WTC11 (cell line): ENCODE data around the gene IRF2BP1. TPM values are rescaled to one million over a fixed set of nuclear protein-coding genes. Genes with fewer than 3 reads are reported as not detected.

ENCODE experiments used
- ATAC-seq: fragments of 200-7000 bp; cut with Tn5 transposase; 2 replicates; pipeline ENCODE4 v1.10.0; 2021; ENCODE audit warnings: mild to moderate bottlenecking, moderate library complexity
- CTCF ChIA-PET: fragments of 300-600 bp; sonication (Branson Sonifier 250); formaldehyde crosslinking; loops from one replicate; lab custom pipeline; 2021; ENCODE audit warnings: antibody characterized with exemption; lab: Charles Lee
- POLR2A ChIA-PET: fragments of 350-600 bp; sonication (Branson Sonifier 250); formaldehyde crosslinking; loops from one replicate; lab custom pipeline; 2021; ENCODE audit warnings: antibody characterized with exemption; lab: Charles Lee
- DNase-seq: peaks from one replicate; pipeline ENCODE4 v3.0.0; 2021; ENCODE audit warnings: low spot score
- H3K27ac Mint-ChIP-seq: 2 replicates; pipeline ENCODE4 v1.8.0; 2021; ENCODE audit warnings: mixed read lengths
- H3K27me3 Mint-ChIP-seq: 2 replicates; pipeline ENCODE4 v1.8.0; 2021; ENCODE audit warnings: low read depth, mild to moderate bottlenecking, moderate library complexity, mixed read lengths
- H3K36me3 Mint-ChIP-seq: 2 replicates; pipeline ENCODE4 v1.8.0; 2021; ENCODE audit warnings: mixed read lengths
- H3K4me1 Mint-ChIP-seq: 2 replicates; pipeline ENCODE4 v1.8.0; 2022; ENCODE audit warnings: mixed read lengths
- H3K4me3 Mint-ChIP-seq: 2 replicates; pipeline ENCODE4 v1.8.0; 2021; ENCODE audit warnings: mild to moderate bottlenecking, moderate library complexity, mixed read lengths
- H3K9me3 Mint-ChIP-seq: 2 replicates; pipeline ENCODE4 v1.8.0; 2021; ENCODE audit warnings: mixed read lengths
- AR ChIP-seq: fragments of 250-450 bp; sonication (Bioruptor Pico); IDR thresholded peaks from 2 replicates; pipeline ENCODE4 v1.9.0; 2021; ENCODE audit warnings: mild to moderate bottlenecking
- E2F1 ChIP-seq: sonication (generic); formaldehyde crosslinking; IDR thresholded peaks from 2 replicates; pipeline ENCODE4 v1.8.0; 2022; ENCODE audit warnings: mild to moderate bottlenecking, missing genetic modification reagents
- FOXP4 ChIP-seq: sonication (generic); formaldehyde crosslinking; IDR thresholded peaks from 2 replicates; pipeline ENCODE4 v1.8.0; 2022; ENCODE audit warnings: mild to moderate bottlenecking, missing genetic modification reagents
- MAX ChIP-seq: sonication (generic); formaldehyde crosslinking; IDR thresholded peaks from 2 replicates; pipeline ENCODE4 v1.8.0; 2022; ENCODE audit warnings: mild to moderate bottlenecking, missing genetic modification reagents
- NR1H2 ChIP-seq: sonication (generic); formaldehyde crosslinking; IDR thresholded peaks from 2 replicates; pipeline ENCODE4 v1.9.0; 2021; ENCODE audit warnings: mild to moderate bottlenecking, moderate library complexity, missing genetic modification reagents
- PRDM15 ChIP-seq: sonication (generic); formaldehyde crosslinking; IDR thresholded peaks from 2 replicates; pipeline ENCODE4 v1.8.0; 2022; ENCODE audit warnings: missing genetic modification reagents
- SP1 ChIP-seq: sonication (generic); formaldehyde crosslinking; conservative IDR thresholded peaks from 2 replicates; pipeline ENCODE4 v1.8.1; 2022; ENCODE audit warnings: missing genetic modification reagents
- TCF7 ChIP-seq: sonication (generic); formaldehyde crosslinking; IDR thresholded peaks from 2 replicates; pipeline ENCODE4 v1.8.0; 2022; ENCODE audit warnings: mild to moderate bottlenecking, low read depth, missing genetic modification reagents, moderate library complexity
- ZNF219 ChIP-seq: sonication (generic); formaldehyde crosslinking; IDR thresholded peaks from 2 replicates; pipeline ENCODE4 v1.8.0; 2023; ENCODE audit warnings: missing genetic modification reagents, mild to moderate bottlenecking, borderline replicate concordance
- ZNF317 ChIP-seq: sonication (generic); formaldehyde crosslinking; IDR thresholded peaks from 2 replicates; pipeline ENCODE4 v1.8.1; 2023; ENCODE audit warnings: low read depth, mild to moderate bottlenecking, moderate library complexity, missing genetic modification reagents, borderline replicate concordance
- ZNF425 ChIP-seq: fragments of 250-450 bp; sonication (Bioruptor Pico); conservative IDR thresholded peaks from 2 replicates; pipeline ENCODE4 v1.9.0; 2021; ENCODE audit warnings: mild to moderate bottlenecking
- total RNA-seq: library from RNA; stranded (reverse); gene quantifications from 3 replicates; pipeline ENCODE4 v1.2.3, GENCODE V29; 2021

IRF2BP1 gene
- total RNA-seq, 1 experiment from 2014 or later: 30.3 TPM

- ATAC-seq (peak; percentile 14; the same call in 1 of the 2 replicates), DNase-seq (peak; percentile 39)
- H3K4me1 Mint-ChIP-seq: peaks cover 18% of the 10 kb centered on the region; the same call in 1 of the 2 replicates
- H3K27me3 Mint-ChIP-seq: peaks cover 69% of the 10 kb centered on the region
- H3K4me3 Mint-ChIP-seq: peak overlapping the region; percentile 2; the same call in 1 of the 2 replicates
- no peaks in the 10 kb centered on the region for H3K9me3 Mint-ChIP-seq
- CTCF ChIA-PET: interaction anchor here (0.6 kb wide), 1 partner anchor 153 kb away, joined by 4 read pairs; the partner anchor contains the start of gene DMPK
- no peaks in the 10 kb centered on the region for H3K36me3 Mint-ChIP-seq
- H3K27ac Mint-ChIP-seq: no peak overlapping the region
- POLR2A ChIA-PET: no interaction called here
- TF ChIP-seq PRDM15 (CRISPR knock-in tag) (peak; percentile 96), NR1H2 (CRISPR knock-in tag) (no peak), MAX (CRISPR knock-in tag) (0 out of 2 replicates have a peak, but pooled peaks have one; percentile 22)
These were observed 49.3 kb upstream of the IRF2BP1 start for GRCh38 chr19:45935267-45935666.

GRCh38 chr19:45934551-45935230 lies 48.8 kb upstream of the IRF2BP1 start:
- Mint-ChIP-seq H3K27me3 (peaks cover 72% of the 10 kb centered on the region), H3K9me3 (no peaks in the 10 kb centered on the region), H3K27ac (no peak overlapping the region), H3K4me3 (no peak overlapping the region), H3K4me1 (peaks cover 18% of the 10 kb centered on the region; the same call in 1 of the 2 replicates), H3K36me3 (no peaks in the 10 kb centered on the region)
- ATAC-seq (no peak), DNase-seq (no peak)
- ChIA-PET POLR2A (no interaction called here), CTCF (interaction anchor here (0.6 kb wide), 1 partner anchor 152 kb away, joined by 4 read pairs; the partner anchor contains the start of gene DMPK)
- TF ChIP-seq ZNF317 (CRISPR knock-in tag) (no peak), E2F1 (no peak), NR1H2 (CRISPR knock-in tag) (no peak), FOXP4 (CRISPR knock-in tag) (no peak), TCF7 (CRISPR knock-in tag) (no peak), SP1 (no peak), ZNF219 (CRISPR knock-in tag) (no peak), ZNF425 (CRISPR knock-in tag) (no peak), AR (CRISPR knock-in tag) (no peak)
